ENCODE data around the gene ITGB3. TPM values are rescaled to one million over a fixed set of nuclear protein-coding genes. Genes with fewer than 3 reads are reported as not detected.

Gene ITGB3
- total RNA-seq, 1 experiment from 2014 or later: 0.48 TPM

DNA sequence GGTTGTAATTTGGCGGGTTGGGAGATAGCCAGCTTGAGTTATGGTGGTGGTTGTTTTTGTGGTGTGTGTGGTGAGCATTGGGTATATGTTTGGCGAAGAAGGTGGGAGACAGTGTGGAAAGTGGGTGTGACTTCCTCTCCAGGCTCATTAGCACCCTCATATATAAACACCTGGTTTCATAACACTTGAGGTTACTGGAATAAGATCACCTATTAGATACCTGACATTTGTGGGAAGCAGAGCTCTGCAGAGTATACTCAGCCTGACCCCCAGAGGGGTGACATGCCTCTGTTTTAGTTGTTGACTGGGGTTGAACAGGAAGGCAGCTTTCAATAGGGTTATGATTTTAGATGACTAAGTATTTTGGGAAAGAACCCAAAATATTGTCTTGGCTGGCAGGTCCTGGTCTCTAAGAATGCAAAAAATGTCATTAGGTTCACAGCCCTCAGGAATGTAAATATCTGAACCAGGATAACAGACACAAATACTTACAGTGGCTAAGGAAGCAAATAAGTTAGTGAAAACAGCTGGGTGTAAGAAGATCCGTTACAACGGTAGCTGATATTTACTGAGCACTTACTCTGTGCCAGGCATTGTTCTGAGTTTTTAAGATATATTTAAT, 51.8 kb downstream of the ITGB3 start:
- TF ChIP-seq, protein P1, sequence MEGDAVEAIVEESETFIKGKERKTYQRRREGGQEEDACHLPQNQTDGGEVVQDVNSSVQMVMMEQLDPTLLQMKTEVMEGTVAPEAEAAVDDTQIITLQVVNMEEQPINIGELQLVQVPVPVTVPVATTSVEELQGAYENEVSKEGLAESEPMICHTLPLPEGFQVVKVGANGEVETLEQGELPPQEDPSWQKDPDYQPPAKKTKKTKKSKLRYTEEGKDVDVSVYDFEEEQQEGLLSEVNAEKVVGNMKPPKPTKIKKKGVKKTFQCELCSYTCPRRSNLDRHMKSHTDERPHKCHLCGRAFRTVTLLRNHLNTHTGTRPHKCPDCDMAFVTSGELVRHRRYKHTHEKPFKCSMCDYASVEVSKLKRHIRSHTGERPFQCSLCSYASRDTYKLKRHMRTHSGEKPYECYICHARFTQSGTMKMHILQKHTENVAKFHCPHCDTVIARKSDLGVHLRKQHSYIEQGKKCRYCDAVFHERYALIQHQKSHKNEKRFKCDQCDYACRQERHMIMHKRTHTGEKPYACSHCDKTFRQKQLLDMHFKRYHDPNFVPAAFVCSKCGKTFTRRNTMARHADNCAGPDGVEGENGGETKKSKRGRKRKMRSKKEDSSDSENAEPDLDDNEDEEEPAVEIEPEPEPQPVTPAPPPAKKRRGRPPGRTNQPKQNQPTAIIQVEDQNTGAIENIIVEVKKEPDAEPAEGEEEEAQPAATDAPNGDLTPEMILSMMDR (IDR thresholded peaks at IDR 0.05; ENCODE audit: insufficient read depth in 1 of 2, low read depth in 1 of 2, low read length in 1 of 2, severe bottlenecking in 1 of 2, unreplicated experiment in 1 of 2): no peak
- Histone ChIP-seq H3K36me3 (ENCODE audit: control insufficient read depth, insufficient read depth, low read length) (no peaks in the 10 kb centered on the region), H3K9me3 (no peaks in the 10 kb centered on the region), H3K4me1 (peaks cover 14% of the 10 kb centered on the region), H3K27me3 (replicated peaks; ENCODE audit: control insufficient read depth, insufficient read depth, low read length) (no peaks in the 10 kb centered on the region), H3K4me3 (ENCODE audit: low read depth, low read length) (no peak overlapping the region)
- no peak overlapping the region for H3K4me3 Mint-ChIP-seq (ENCODE audit: unreplicated experiment)
- CTCF ChIA-PET: interaction anchor here (2.0 kb wide), 1 partner anchor 10 kb away, joined by 6 read pairs; no protein-coding TSS in a partner anchor
- H3K36me3 Mint-ChIP-seq (ENCODE audit: insufficient read depth, unreplicated experiment): no peaks in the 10 kb centered on the region
- no TSS peak for BruUV-seq (replicated peaks)
- peak in 1 of 2 experiments; percentile 15 for DNase-seq
- no peak overlapping the region for H3K27ac Mint-ChIP-seq (ENCODE audit: unreplicated experiment)
- H3K27me3 Mint-ChIP-seq (ENCODE audit: insufficient read depth, unreplicated experiment): no peaks in the 10 kb centered on the region
- POLR2A ChIA-PET: interaction anchor here (0.5 kb wide), 1 partner anchor 1691 kb away, joined by 3 read pairs; no protein-coding TSS in a partner anchor
- no peaks in the 10 kb centered on the region for H3K9me3 Mint-ChIP-seq (ENCODE audit: unreplicated experiment)
- H3K4me1 Mint-ChIP-seq (ENCODE audit: low read depth, unreplicated experiment): peaks cover 7% of the 10 kb centered on the region
- intact Hi-C loops (cut with micrococcal nuclease; ENCODE audit: unreplicated experiment): no loop called here

DNA sequence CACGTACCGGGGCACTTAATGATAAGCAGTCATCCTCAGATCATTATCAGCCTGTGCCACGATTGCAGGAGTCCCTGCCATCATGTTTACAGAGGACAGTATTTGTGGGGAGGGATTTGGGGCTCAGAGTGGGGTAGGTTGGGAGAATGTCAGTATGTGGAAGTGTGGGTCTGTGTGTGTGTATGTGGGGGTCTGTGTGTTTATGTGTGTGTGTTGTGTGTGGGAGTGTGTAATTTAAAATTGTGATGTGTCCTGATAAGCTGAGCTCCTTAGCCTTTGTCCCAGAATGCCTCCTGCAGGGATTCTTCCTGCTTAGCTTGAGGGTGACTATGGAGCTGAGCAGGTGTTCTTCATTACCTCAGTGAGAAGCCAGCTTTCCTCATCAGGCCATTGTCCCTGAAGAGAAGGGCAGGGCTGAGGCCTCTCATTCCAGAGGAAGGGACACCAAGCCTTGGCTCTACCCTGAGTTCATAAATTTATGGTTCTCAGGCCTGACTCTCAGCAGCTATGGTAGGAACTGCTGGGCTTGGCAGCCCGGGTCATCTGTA, 56.6 kb downstream of the ITGB3 start:
- peaks cover 3% of the 10 kb centered on the region for H3K4me1 Mint-ChIP-seq (ENCODE audit: low read depth, unreplicated experiment)
- intact Hi-C loops (cut with micrococcal nuclease; ENCODE audit: unreplicated experiment): no loop called here
- no peaks in the 10 kb centered on the region for H3K36me3 Mint-ChIP-seq (ENCODE audit: insufficient read depth, unreplicated experiment)
- no peaks in the 10 kb centered on the region for H3K9me3 Mint-ChIP-seq (ENCODE audit: unreplicated experiment)
- Histone ChIP-seq H3K27me3 (replicated peaks; ENCODE audit: control insufficient read depth, insufficient read depth, low read length) (no peaks in the 10 kb centered on the region), H3K4me1 (peaks cover 10% of the 10 kb centered on the region), H3K4me3 (ENCODE audit: low read depth, low read length) (no peak overlapping the region), H3K36me3 (ENCODE audit: control insufficient read depth, insufficient read depth, low read length) (no peaks in the 10 kb centered on the region), H3K9me3 (no peaks in the 10 kb centered on the region)
- H3K27ac Mint-ChIP-seq (ENCODE audit: unreplicated experiment): no peak overlapping the region
- TF ChIP-seq, protein P1 (IDR thresholded peaks at IDR 0.05; ENCODE audit: insufficient read depth in 1 of 2, low read depth in 1 of 2, low read length in 1 of 2, severe bottlenecking in 1 of 2, unreplicated experiment in 1 of 2): no peak
- CTCF ChIA-PET: no interaction called here
- BruUV-seq (replicated peaks): no TSS peak
- no peak overlapping the region for H3K4me3 Mint-ChIP-seq (ENCODE audit: unreplicated experiment)
- H3K27me3 Mint-ChIP-seq (ENCODE audit: insufficient read depth, unreplicated experiment): no peaks in the 10 kb centered on the region
- DNase-seq: no peak
- POLR2A ChIA-PET: no interaction called here

DNA sequence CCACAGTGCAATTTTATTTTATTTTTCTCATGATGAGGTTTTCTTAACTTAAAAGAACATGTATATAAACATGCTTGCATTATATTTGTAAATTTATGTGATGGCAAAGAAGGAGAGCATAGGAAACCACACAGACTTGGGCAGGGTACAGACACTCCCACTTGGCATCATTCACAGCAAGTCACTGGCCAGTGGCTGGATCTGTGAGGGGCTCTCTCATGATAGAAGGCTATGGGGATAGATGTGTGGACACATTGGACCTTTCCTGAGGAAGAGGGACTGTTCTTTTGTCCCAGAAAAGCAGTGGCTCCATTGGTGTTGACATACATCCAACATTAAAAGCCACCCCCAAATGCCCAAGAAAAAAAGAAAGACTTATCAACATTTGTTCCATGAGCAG, 57.8 kb downstream of the ITGB3 start:
- no peaks in the 10 kb centered on the region for H3K4me1 Mint-ChIP-seq (ENCODE audit: low read depth, unreplicated experiment)
- no TSS peak for BruUV-seq (replicated peaks)

More for the DNA sequence above, 57.8 kb downstream of the ITGB3 start:
- Histone ChIP-seq H3K9me3 (no peaks in the 10 kb centered on the region), H3K4me1 (peaks cover 8% of the 10 kb centered on the region; the same call in 1 of the 2 replicates), H3K4me3 (ENCODE audit: low read depth, low read length) (no peak overlapping the region), H3K36me3 (ENCODE audit: control insufficient read depth, insufficient read depth, low read length) (no peaks in the 10 kb centered on the region), H3K27me3 (replicated peaks; ENCODE audit: control insufficient read depth, insufficient read depth, low read length) (no peaks in the 10 kb centered on the region)
- Mint-ChIP-seq H3K4me3 (ENCODE audit: unreplicated experiment) (no peak overlapping the region), H3K36me3 (ENCODE audit: insufficient read depth, unreplicated experiment) (no peaks in the 10 kb centered on the region), H3K27ac (ENCODE audit: unreplicated experiment) (no peak overlapping the region), H3K9me3 (ENCODE audit: unreplicated experiment) (no peaks in the 10 kb centered on the region), H3K27me3 (ENCODE audit: insufficient read depth, unreplicated experiment) (no peaks in the 10 kb centered on the region)
- TF ChIP-seq, protein P1 (IDR thresholded peaks at IDR 0.05; ENCODE audit: insufficient read depth in 1 of 2, low read depth in 1 of 2, low read length in 1 of 2, severe bottlenecking in 1 of 2, unreplicated experiment in 1 of 2): no peak
- CTCF ChIA-PET: no interaction called here
- POLR2A ChIA-PET: no interaction called here
- intact Hi-C loops (cut with micrococcal nuclease; ENCODE audit: unreplicated experiment): no loop called here
- DNase-seq: no peak
